Heart left ventricle (tissue), 16 donors: ENCODE measurements around the gene PSD4. TPM values are rescaled to one million over a fixed set of nuclear protein-coding genes. Genes with fewer than 3 reads are reported as not detected.

ENCODE experiments used
- ATAC-seq, 4 donors: fragments of 200-7000 bp; cut with Tn5 transposase; one replicate each; pipeline ENCODE4 v1.9.1; 2020 to 2022; ENCODE audit warnings: moderate library complexity in 4 of 4, mild to moderate bottlenecking in 3 of 4, moderate number of reproducible peaks in 1 of 4
- DNase-seq, 5 donors: peaks; one replicate each; pipeline ENCODE4 v3.0.0-alpha.2; 2020
- H3K27ac ChIP-seq, 12 donors: fragments of 200-600 bp; sonication (generic) in 4 of 12; one replicate each; pipeline versions ENCODE4 v1.5.0 to v1.8.0; 2016 to 2022; ENCODE audit warnings: mild to moderate bottlenecking in 2 of 12
- H3K27me3 ChIP-seq, 9 donors: fragments of 200-600 bp; sonication (generic) in 2 of 9; one replicate each; pipeline versions ENCODE4 v1.5.1 to v1.8.0; 2016 to 2022; ENCODE audit warnings: mild to moderate bottlenecking in 3 of 9
- H3K36me3 ChIP-seq, 9 donors: fragments of 200-600 bp; sonication (generic) in 2 of 9; one replicate each; pipeline versions ENCODE4 v1.5.0 to v1.8.0; 2018 to 2022; ENCODE audit warnings: mild to moderate bottlenecking in 2 of 9
- H3K4me1 ChIP-seq, 12 donors: fragments of 200-600 bp; sonication (generic) in 4 of 12; one replicate each; pipeline versions ENCODE4 v1.5.0 to v1.8.0; 2016 to 2022; ENCODE audit warnings: mild to moderate bottlenecking in 3 of 12
- H3K4me3 ChIP-seq, 12 donors: fragments of 200-600 bp; sonication (generic) in 4 of 12; one replicate each; pipeline versions ENCODE4 v1.5.0 to v1.8.0; 2017 to 2022; ENCODE audit warnings: mild to moderate bottlenecking in 9 of 12, moderate library complexity in 4 of 12
- H3K9me3 ChIP-seq, 12 donors: fragments of 200-600 bp; sonication (generic) in 4 of 12; one replicate each; pipeline versions ENCODE4 v1.5.0 to v1.8.0; 2016 to 2022; ENCODE audit warnings: mild to moderate bottlenecking in 1 of 12
- POLR2A ChIP-seq, 2 donors: fragments of 450-650 bp; IDR thresholded peaks; one replicate each; pipeline ENCODE4 v1.6.1; 2017; ENCODE audit warnings: antibody characterized with exemption in 2 of 2, mild to moderate bottlenecking in 2 of 2, moderate library complexity in 2 of 2
- WGBS, 4 donors: extraction: QIAGEN DNeasy Blood & Tissue Kit in 2 of 4; methylation state at CpG; one replicate each; pipeline versions ENCODE4 v1.1.5 to v1.1.7; 2013 to 2018; 5-methylcytosine and 5-hydroxymethylcytosine counted together
- intact Hi-C, 10 donors: fragments of 100-400 bp; cut with DNase I; formaldehyde crosslinking; loops; one replicate each; pipeline versions ENCODE4 v1.11.1 to v1.14.2; 2022
- long read RNA-seq, 3 donors: library from polyadenylated mRNA; unstranded; transcript quantifications; one replicate each; pipeline ENCODE4 v2.0.0, GENCODE V29; 2020 to 2021
- polyA plus RNA-seq, 2 donors: library from polyadenylated mRNA; stranded (reverse); fragments of 200-250 nt; gene quantifications; one replicate each; pipeline ENCODE4 v1.2.3, GENCODE V29; 2013
- total RNA-seq, 9 donors: library from RNA; depleted of rRNA in 2 of 9; stranded (reverse); fragments of >200 nt in 2 of 9; fragmentation: NEBNext Ultra II Directional in 3 of 9; extraction: Animal tissue kit (Norgen Biotek cat#: 25700) in 3 of 9; gene quantifications; one replicate each; pipeline versions ENCODE4 v1.1.0 to v1.2.4, GENCODE V29; 2016 to 2023
- TF ChIP-seq, protein P1 (sequence below), 12 donors: fragments of 200-600 bp; sonication (generic) in 4 of 12; IDR thresholded peaks; one replicate each; pipeline versions ENCODE4 v1.5.0 to v1.8.0; 2018 to 2022; ENCODE audit warnings: antibody characterized with exemption in 12 of 12, mild to moderate bottlenecking in 5 of 12
- donor health status: ischemic (EF 13 %, LVEDD 7.1; RV severe dilation, severe dysfunction).
- donor health status: healthy with polysubstance abuse.
- donor health status: DM: no; HTN: yes; CAD: no.
- donor health status: DM: no; HTN: no; CAD: no.
- donor health status: ischemic (EF 25% LVEDD 6.9; RV normal size, moderate dysfunction).
- donor health status: ischemic (EF 25% LVEDD 5.7; RV mildly dilated, moderate dysfunction).
- donor health status: healthy.
- donor health status: DM: yes; HTN: yes; CAD: no.
- donor health status: ischemic (EF 35%, LVEDD 5.7; RV mildly dilated, moderate dysfunction).
- donor health status: nonischemic (EF 11% LVEDD 7.7; RV severe dilation, severe dysfunction).
- donor health status: DM: yes; HTN: yes; CAD: no.
- donor health status: PGD.
- donor health status: ischemic (EF 29% LVEDD 5.4; RV normal size, mild dysfunction).
- donor health status: nonischemic (EF 23%, LVEDD 6.1; RV moderate dilation, normal function).

Gene PSD4
- total RNA-seq (10 to 100 TPM in 1 of 9 donors, 1 to 10 TPM in 5, under 1 TPM in 3; 0.65 to 23.4 (median 1.9) TPM), polyA plus RNA-seq (1 to 10 TPM in 1 of 2 donors, under 1 TPM in 1; 0.99 to 1.6 TPM)
- long read RNA-seq, donor 1, result 0 reads
- long read RNA-seq, donor 2, full-length matches to known transcripts, result 1 of 1 reads
- long read RNA-seq, donor 2, partial matches to known transcripts, result 0 of 1 reads
- long read RNA-seq, donor 2, other reads (novel, unspliced or antisense), result 0 of 1 reads
- long read RNA-seq, donor 3, partial matches to known transcripts, result 0 of 1 reads
- long read RNA-seq, donor 3, other reads (novel, unspliced or antisense), result 0 of 1 reads

DNA sequence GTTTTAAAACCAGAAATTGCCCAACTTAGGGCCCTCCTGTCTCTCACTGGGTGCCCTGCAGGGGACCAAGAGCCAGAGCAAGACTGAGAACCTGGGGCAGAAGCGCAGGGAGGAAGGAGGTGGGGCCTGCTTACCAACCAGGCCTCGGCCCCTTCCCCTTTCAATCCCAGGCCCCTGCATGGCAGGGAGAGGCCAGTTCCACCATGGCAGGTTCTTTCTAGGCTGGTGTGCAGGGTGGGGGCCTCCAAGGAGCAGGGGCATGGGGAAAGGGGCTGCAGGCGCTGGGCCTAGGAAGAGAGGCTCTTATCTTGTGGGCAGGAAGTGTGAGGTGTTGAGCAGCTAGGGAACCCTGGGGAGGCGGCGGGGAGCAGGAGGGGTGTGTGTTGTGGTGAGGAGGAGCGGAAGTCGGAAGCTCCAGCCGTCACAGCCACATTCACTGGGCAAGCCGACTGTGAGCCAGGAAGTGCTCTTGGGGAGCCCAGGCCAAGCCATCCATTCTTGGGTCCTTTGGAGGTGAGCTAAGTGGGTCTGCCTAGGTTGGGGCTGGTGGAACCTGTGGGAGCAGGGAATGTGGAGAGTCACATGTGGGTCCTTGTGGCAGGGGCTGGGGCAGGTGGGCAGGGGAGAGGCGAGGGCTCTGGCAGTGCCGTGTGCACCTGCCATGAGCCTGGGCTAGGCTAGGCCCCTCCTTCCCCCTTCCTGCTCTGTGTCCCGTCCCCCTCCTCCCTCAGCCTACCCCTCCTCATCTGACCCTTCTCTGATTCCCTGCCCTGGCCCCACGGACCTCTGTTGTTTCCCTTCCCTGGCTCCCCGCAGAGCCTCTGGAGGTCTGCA lies at the start of gene PSD4:
PSD4 (plus strand) TSS at position 430 of the 834 bp plus-strand sequence. CDS start 8,486 bp downstream, outside the sequence.
- H3K9me3 ChIP-seq, result no peaks in the 10 kb centered on the region
- peaks cover 0 to 36% (median 0%) of the 10 kb centered on the region in 12 donors for H3K4me1 ChIP-seq
- DNase-seq, result peak; percentile 47 to 87 (median 65)
- peak within 1 kb of the TSS in 8 of 12 donors; percentile 6 to 63 (median 33) for H3K4me3 ChIP-seq
- peak within 1 kb of the TSS in 3 of 12 donors; percentile 9 to 83 (median 30) for H3K27ac ChIP-seq
- no peaks in the 10 kb centered on the region for H3K27me3 ChIP-seq
- intact Hi-C loops, result no loop called here
- no peaks in the 10 kb centered on the region for H3K36me3 ChIP-seq
- 60 to 73% (median 63%) methylated on average over 14 of the region's 14 CpGs for WGBS, 4 donors
- TF ChIP-seq, protein P1, sequence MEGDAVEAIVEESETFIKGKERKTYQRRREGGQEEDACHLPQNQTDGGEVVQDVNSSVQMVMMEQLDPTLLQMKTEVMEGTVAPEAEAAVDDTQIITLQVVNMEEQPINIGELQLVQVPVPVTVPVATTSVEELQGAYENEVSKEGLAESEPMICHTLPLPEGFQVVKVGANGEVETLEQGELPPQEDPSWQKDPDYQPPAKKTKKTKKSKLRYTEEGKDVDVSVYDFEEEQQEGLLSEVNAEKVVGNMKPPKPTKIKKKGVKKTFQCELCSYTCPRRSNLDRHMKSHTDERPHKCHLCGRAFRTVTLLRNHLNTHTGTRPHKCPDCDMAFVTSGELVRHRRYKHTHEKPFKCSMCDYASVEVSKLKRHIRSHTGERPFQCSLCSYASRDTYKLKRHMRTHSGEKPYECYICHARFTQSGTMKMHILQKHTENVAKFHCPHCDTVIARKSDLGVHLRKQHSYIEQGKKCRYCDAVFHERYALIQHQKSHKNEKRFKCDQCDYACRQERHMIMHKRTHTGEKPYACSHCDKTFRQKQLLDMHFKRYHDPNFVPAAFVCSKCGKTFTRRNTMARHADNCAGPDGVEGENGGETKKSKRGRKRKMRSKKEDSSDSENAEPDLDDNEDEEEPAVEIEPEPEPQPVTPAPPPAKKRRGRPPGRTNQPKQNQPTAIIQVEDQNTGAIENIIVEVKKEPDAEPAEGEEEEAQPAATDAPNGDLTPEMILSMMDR (IDR thresholded peaks at IDR 0.05), result no peak
- TF ChIP-seq POLR2A (IDR thresholded peaks at IDR 0.05), result no peak
- peak; percentile 24 to 83 (median 68) for ATAC-seq

DNA sequence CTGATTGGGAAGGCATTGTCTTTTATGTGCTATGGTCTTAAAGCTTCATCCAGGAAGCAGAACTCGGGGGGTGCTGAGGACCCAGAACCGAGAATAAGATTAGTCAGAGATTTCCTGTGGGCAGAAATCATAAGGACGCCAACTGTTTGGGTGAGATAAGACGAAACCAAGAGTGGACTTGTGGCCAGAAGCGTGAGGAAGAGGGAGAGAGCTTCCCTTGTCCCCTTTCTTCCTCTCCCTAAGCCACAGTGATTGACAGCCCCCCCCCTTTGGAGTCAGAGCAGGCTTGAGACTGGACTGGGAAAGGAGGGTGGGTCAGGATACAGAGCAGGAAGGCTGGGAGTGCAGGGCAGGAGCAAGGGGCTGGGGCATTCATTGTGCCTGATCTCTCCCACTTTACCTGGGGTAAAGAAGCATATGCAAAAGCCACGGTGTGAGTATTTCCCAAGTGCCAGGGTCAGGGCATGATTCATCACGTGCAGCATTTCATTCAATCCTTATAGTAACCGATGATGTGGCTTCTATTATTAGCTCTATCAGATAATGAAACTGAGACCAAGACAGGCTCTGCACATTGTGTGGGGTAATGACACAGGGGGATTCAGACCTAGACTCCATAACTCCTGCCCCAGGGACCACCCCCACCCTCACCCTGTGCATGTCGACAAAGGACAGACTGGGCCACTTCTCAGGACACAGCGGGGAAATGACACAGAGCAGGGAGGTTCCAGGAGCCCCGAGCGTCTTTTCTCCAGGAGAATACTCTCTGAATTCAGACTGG lies 49.4 kb upstream of the PSD4 start:
- Histone ChIP-seq H3K9me3 (no peaks in the 10 kb centered on the region), H3K4me3 (no peak overlapping the region), H3K4me1 (peaks cover 0 to 36% (median 2%) of the 10 kb centered on the region in 12 donors), H3K27ac (peak overlapping the region in 1 of 12 donors; percentile 73), H3K36me3 (no peaks in the 10 kb centered on the region), H3K27me3 (no peaks in the 10 kb centered on the region)
- peak in 3 of 4 donors; percentile 57 to 70 (median 64) for ATAC-seq
- 33 to 37% (median 34%) methylated on average over 12 of the region's 12 CpGs for WGBS, 4 donors
- TF ChIP-seq POLR2A (IDR thresholded peaks at IDR 0.05), result no peak
- TF ChIP-seq, protein P1 (IDR thresholded peaks at IDR 0.05), result no peak
- no peak for DNase-seq
- intact Hi-C loops, result no loop called here

DNA sequence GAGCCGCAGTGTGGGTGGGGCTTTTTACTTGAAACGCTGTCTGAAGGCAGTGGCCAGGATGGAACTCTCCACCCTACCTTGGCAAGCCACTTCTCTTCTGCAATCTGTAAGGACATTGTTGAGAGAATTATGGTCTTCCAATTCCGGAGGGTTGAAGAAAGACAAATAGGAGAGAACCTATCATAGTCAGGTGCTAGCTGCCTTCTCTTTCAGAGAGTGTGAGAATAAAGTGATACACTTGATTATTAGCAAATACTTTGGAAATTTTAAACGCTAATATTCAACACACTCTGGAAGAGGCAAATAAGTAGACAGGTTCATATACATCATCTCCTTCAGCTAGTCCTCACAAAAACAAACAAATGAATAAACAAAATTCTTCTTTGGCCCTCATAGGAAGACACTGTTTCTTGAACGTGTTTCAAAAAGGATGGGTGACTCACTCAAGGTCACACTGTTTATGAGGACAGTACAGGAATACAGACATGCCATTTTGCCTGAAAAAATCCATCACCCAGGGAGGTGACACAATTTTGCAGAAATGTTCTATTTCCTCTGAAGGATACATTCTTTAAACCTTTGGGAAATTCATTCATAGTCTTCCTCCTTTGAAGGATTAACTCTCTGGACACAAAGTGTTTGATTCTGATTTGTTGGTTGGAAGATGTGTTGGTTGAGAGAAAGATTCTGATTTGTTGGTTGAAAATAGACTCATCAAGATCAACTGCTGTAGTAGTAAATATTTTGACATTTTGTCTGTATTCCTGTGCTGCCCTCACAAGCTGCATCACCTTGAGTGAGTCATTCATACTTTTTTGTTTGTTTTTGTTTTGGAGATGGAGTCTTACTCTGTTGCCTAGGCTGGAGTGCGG lies 48.6 kb upstream of the PSD4 start:
- Histone ChIP-seq H3K4me1 (peaks cover 0 to 36% (median 2%) of the 10 kb centered on the region in 12 donors), H3K27ac (peak overlapping the region in 1 of 12 donors; percentile 73), H3K36me3 (no peaks in the 10 kb centered on the region), H3K9me3 (no peaks in the 10 kb centered on the region), H3K4me3 (no peak overlapping the region), H3K27me3 (no peaks in the 10 kb centered on the region)
- no peak for ATAC-seq
- DNase-seq, result no peak
- intact Hi-C loops, result no loop called here
- 66 to 74% (median 70%) methylated on average over 6 of the region's 6 CpGs for WGBS, 4 donors
- TF ChIP-seq POLR2A (IDR thresholded peaks at IDR 0.05), result no peak
- TF ChIP-seq, protein P1 (IDR thresholded peaks at IDR 0.05), result no peak
